GM10266 (cell line): ENCODE data around the gene TIMM10.

Experiments
- DNase-seq: peaks from one replicate; pipeline ENCODE4 v3.0.0; 2012; ENCODE audit errors: extremely low spot score
- CTCF ChIP-seq: IDR thresholded peaks from 2 replicates; pipeline ENCODE4 v1.5.1; 2012; ENCODE audit warnings: mild to moderate bottlenecking, low read depth; ENCODE audit not compliant: control insufficient read depth, insufficient read depth; ENCODE audit errors: missing control alignments

TIMM10 gene

DNA sequence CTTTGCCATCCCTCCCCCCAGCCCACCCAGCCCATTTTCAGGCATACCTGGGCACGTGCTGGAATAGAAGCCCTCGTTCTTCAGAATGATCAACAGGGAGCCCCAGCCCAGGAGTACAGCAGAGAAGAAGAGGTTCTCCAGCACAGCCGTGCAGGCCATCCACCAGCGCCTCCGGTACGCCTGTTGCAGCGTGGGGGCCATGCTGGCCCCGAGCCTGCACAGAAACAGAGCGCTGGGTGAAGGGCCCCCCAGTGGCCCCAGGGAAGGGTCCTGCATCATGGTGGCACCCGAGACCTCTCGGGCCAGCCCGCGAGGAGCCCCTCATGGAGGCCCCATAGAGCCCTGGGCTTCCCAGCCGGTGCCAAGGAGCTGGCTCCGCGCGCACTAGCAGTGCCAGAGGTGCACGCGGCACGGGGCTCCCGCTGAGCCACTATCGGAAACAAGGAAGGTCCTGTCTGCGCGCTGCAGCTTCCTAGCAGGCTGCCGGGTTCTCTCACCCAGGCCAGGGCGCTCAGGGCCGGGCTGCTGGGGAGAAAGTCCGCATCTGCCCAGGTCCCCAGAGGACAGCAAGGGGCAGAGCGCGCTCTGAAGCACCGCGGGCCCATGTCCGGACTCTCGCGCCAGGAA, 16.5 kb downstream of the TIMM10 start:
- DNase-seq, result no peak
- TF ChIP-seq CTCF, result no peak

- TF ChIP-seq CTCF, result no peak
- no peak for DNase-seq
These were observed 17.1 kb downstream of the TIMM10 start for GRCh38 chr11:57513452-57513795.

DNA sequence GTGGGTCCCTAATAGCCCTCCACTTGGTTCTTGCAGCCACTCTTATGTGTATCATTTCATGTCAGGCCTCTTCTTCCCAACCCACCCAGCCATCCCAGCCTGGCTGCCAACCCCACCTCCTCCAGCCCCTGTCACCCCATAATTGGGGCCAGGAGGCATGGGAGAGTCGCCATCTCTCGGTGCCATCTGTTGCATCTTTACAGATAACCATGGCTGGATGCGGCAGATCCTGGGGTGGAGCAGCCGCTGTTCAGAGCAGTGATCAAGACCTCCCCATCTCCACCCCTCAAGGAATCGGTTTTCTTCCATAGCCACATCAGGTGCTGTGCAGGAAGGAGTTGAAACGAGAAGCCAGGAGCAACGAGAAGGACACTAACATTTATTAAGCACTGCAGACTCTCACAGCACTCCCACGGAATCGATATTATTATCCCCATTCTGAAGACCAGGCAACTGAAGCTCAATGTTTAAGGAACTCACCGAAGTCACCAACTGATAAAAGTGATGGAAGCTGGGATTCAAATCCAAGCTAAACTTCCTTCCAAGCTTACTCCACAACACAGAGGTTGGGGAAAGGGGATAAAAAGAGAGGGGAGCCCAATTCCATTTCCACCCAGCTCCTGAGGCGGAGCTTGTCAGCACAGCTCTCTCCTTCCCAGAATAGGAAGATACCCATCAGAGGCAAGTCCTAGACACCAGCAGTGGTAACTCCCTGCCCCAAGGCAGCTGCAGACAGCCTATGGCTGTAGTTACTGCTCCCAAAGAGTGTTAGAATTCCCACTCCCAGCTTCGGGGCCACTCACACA, 17.7 kb downstream of the TIMM10 start:
- TF ChIP-seq CTCF, result no peak
- DNase-seq, result no peak

DNA sequence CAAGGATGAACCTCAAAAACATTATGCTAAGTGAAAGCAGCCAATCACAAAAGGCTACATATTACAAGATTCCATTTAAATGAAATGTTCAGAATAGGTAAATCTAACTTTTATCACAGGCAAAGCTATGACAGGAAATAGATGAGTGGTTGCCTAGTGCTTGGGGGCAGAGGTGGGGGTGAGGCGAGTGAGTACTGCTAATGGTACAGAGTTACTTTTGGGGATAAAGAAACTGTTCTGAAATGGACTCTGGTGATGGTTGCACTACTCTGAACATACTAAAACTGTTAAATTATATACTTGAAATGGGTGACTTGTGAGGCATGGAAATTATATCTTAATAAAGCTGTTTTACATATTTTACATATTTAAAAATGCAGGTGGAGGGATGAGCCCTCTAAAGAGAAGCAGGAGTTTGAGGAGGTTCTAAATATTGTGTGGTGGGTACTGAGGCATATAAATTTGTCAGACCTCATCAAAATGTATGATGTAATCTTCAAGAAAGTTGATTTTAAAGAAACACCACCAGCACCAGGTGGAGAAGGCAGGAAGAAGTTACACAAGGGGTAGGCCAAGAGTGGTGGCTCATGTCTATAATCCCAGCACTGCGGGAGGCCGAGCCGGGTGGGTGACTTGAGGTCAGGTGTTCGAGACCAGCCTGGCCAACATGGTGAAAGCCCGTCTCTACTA, 18.7 kb downstream of the TIMM10 start:
- no peak for TF ChIP-seq CTCF
- no peak for DNase-seq

GRCh38 chr11:57508341-57509170, 22.0 kb downstream of the TIMM10 start:
- no peak for DNase-seq

GRCh38 chr11:57506522-57506921, 24.0 kb downstream of the TIMM10 start:
- no peak for DNase-seq
- TF ChIP-seq CTCF, result no peak

More at GRCh38 chr11:57508341-57509170, 22.0 kb downstream of the TIMM10 start:
- TF ChIP-seq CTCF, result no peak
